Suprapubic skin (tissue), 4 donors: ENCODE data around the gene CFAP20DC. TPM values are rescaled to one million over a fixed set of nuclear protein-coding genes. Genes with fewer than 3 reads are reported as not detected.

ENCODE experiments used
- DNase-seq, 2 donors: peaks; one replicate each; pipeline ENCODE4 v3.0.0-alpha.2; 2019; ENCODE audit warnings: low spot score in 2 of 2
- H3K27ac ChIP-seq: fragments of 200-600 bp; sonication (generic); one replicate; pipeline ENCODE4 v1.5.1; 2019
- H3K27me3 ChIP-seq: fragments of 200-600 bp; sonication (generic); one replicate; pipeline ENCODE4 v1.5.1; 2019
- H3K36me3 ChIP-seq: fragments of 200-600 bp; sonication (generic); one replicate; pipeline ENCODE4 v1.5.1; 2019
- H3K4me1 ChIP-seq: fragments of 200-600 bp; sonication (generic); one replicate; pipeline ENCODE4 v1.5.1; 2019
- H3K4me3 ChIP-seq: fragments of 200-600 bp; sonication (generic); one replicate; pipeline ENCODE4 v1.5.1; 2019; ENCODE audit warnings: mild to moderate bottlenecking
- H3K9me3 ChIP-seq: fragments of 200-600 bp; sonication (generic); one replicate; pipeline ENCODE4 v1.5.1; 2019
- CTCF ChIP-seq, 2 donors: fragments of 200-600 bp in 1 of 2; fragments of 450-650 bp in 1 of 2; sonication (generic) in 1 of 2; IDR thresholded peaks; one replicate each; pipeline ENCODE4 v1.5.1; 2016 to 2019; ENCODE audit warnings: antibody characterized with exemption in 2 of 2, mild to moderate bottlenecking in 1 of 2, moderate library complexity in 1 of 2
- EP300 ChIP-seq: sonication (generic); formaldehyde crosslinking; IDR thresholded peaks from one replicate; pipeline ENCODE4 v1.6.1; 2017; ENCODE audit warnings: antibody characterized with exemption
- POLR2A ChIP-seq, 2 donors: fragments of 450-650 bp; IDR thresholded peaks; one replicate each; pipeline ENCODE4 v1.6.1; 2017; ENCODE audit warnings: antibody characterized with exemption in 2 of 2, mild to moderate bottlenecking in 2 of 2, moderate library complexity in 2 of 2
- POLR2AphosphoS5 ChIP-seq, 3 donors: sonication (generic); formaldehyde crosslinking; IDR thresholded peaks; one replicate each; pipeline ENCODE4 v1.6.1; 2017; ENCODE audit warnings: antibody characterized with exemption in 3 of 3
- WGBS: methylation state at CpG from one replicate; pipeline ENCODE4 v1.1.5; 2018; 5-methylcytosine and 5-hydroxymethylcytosine counted together
- total RNA-seq, 4 donors: library from RNA; depleted of rRNA; stranded (reverse); fragments of >200 nt; gene quantifications; one replicate each; pipeline ENCODE4 v1.1.0, GENCODE V29; 2016

CFAP20DC gene
- total RNA-seq, 4 donors from 2014 or later = 0.53 to 2.3 (median 0.94) TPM

- TF ChIP-seq EP300 (no peak), POLR2A (IDR thresholded peaks at IDR 0.05) (no peak), CTCF (IDR thresholded peaks at IDR 0.05) (no peak), POLR2AphosphoS5 (IDR thresholded peaks at IDR 0.05) (no peak)
- Histone ChIP-seq H3K27me3 (no peaks in the 10 kb centered on the region), H3K27ac (no peak overlapping the region), H3K4me1 (no peaks in the 10 kb centered on the region), H3K36me3 (no peaks in the 10 kb centered on the region), H3K9me3 (no peaks in the 10 kb centered on the region), H3K4me3 (no peak overlapping the region)
- DNase-seq = no peak
- WGBS = 67% methylated on average over 4 of the region's 4 CpGs
Observed at GRCh38 chr3:58837856-58838255, 212.0 kb downstream of the CFAP20DC start.

GRCh38 chr3:58837141-58837843 is 212.5 kb downstream of the CFAP20DC start:
- no peak for TF ChIP-seq POLR2AphosphoS5 (IDR thresholded peaks at IDR 0.05)
- TF ChIP-seq EP300 = no peak
- TF ChIP-seq POLR2A (IDR thresholded peaks at IDR 0.05) = no peak
- no peak for TF ChIP-seq CTCF (IDR thresholded peaks at IDR 0.05)
- no peak for DNase-seq
- Histone ChIP-seq H3K36me3 (no peaks in the 10 kb centered on the region), H3K27ac (no peak overlapping the region), H3K4me1 (no peaks in the 10 kb centered on the region), H3K27me3 (no peaks in the 10 kb centered on the region), H3K9me3 (no peaks in the 10 kb centered on the region), H3K4me3 (no peak overlapping the region)
- 90% methylated on average over 3 of the region's 3 CpGs for whole genome bisulfite sequencing

DNA sequence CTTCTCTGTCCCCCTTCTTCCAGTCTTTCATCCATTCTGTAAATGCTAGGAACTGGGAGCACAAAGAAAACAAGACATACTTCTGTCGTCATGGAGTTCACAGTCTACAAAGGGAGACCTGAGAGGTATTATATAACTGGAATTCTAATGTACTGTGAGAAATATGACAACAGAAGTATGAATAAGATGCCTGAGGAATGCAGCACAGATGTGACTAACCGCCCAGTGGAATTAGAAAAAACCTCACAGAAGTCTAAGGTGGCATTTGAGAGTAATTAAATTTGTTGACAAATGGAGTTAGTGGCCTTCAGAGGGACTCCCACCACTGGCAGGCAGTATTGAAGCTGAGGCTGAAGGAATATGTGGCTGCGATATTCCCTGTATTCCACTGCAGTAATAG is 214.7 kb downstream of the CFAP20DC start:
- Histone ChIP-seq H3K27me3 (no peaks in the 10 kb centered on the region), H3K9me3 (no peaks in the 10 kb centered on the region), H3K36me3 (no peaks in the 10 kb centered on the region), H3K27ac (no peak overlapping the region), H3K4me1 (no peaks in the 10 kb centered on the region), H3K4me3 (no peak overlapping the region)
- WGBS = 75% methylated on average over 3 of the region's 3 CpGs
- TF ChIP-seq EP300 = no peak
- TF ChIP-seq CTCF (IDR thresholded peaks at IDR 0.05) = no peak
- no peak for TF ChIP-seq POLR2A (IDR thresholded peaks at IDR 0.05)
- no peak for TF ChIP-seq POLR2AphosphoS5 (IDR thresholded peaks at IDR 0.05)
- no peak for DNase-seq

DNA sequence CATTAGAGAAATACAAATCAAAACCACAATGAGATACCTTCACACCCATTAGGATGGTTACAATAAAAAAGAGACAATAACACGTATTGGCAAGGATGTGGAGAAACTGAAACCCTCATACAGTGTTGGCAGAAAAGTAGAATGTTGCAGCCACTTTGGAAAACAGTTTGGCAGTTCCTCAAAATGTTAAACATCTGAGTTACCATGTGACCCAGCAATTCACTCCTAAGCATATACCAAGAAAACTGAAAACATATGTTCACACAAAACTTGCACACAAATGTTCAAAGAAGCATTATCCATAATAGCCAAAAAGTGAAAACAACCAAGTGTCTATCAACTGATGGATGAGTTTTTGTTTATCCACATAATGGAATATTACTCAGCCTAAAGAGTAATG is 216.3 kb downstream of the CFAP20DC start:
- Histone ChIP-seq H3K9me3 (no peaks in the 10 kb centered on the region), H3K27me3 (no peaks in the 10 kb centered on the region), H3K4me1 (no peaks in the 10 kb centered on the region), H3K4me3 (no peak overlapping the region), H3K27ac (no peak overlapping the region), H3K36me3 (no peaks in the 10 kb centered on the region)
- TF ChIP-seq CTCF (IDR thresholded peaks at IDR 0.05) = no peak
- TF ChIP-seq POLR2A (IDR thresholded peaks at IDR 0.05) = no peak
- no peak for TF ChIP-seq EP300
- TF ChIP-seq POLR2AphosphoS5 (IDR thresholded peaks at IDR 0.05) = no peak
- 42% methylated on average over 1 of the region's 1 CpG for WGBS
- no peak for DNase-seq

GRCh38 chr3:58829321-58830000 is 220.4 kb downstream of the CFAP20DC start:
- no peak for DNase-seq
- Histone ChIP-seq H3K27me3 (no peaks in the 10 kb centered on the region), H3K36me3 (no peaks in the 10 kb centered on the region), H3K9me3 (no peaks in the 10 kb centered on the region), H3K27ac (no peak overlapping the region), H3K4me1 (no peaks in the 10 kb centered on the region), H3K4me3 (no peak overlapping the region)
- 62% methylated on average over 4 of the region's 4 CpGs for WGBS
- TF ChIP-seq POLR2AphosphoS5 (IDR thresholded peaks at IDR 0.05) (no peak), CTCF (IDR thresholded peaks at IDR 0.05) (no peak), POLR2A (IDR thresholded peaks at IDR 0.05) (no peak), EP300 (no peak)
